ENCODE results near the gene ZSCAN4.

Gene ZSCAN4

GRCh38 chr19:57686727-57687126 lies 18.0 kb downstream of the ZSCAN4 start:
- DNase-seq, result no peak

GRCh38 chr19:57687363-57688010 lies 18.8 kb downstream of the ZSCAN4 start:
- no peak for DNase-seq

GRCh38 chr19:57688011-57688763 lies 19.5 kb downstream of the ZSCAN4 start:
- no peak for DNase-seq

- no peak for DNase-seq
These were observed 21.0 kb downstream of the ZSCAN4 start for GRCh38 chr19:57689750-57690149.

GRCh38 chr19:57701625-57702024 lies 32.9 kb downstream of the ZSCAN4 start:
- no peak for DNase-seq

- no peak for DNase-seq
These were observed 37.6 kb downstream of the ZSCAN4 start for GRCh38 chr19:57706346-57706745.

GRCh38 chr19:57708641-57709361 lies 40.1 kb downstream of the ZSCAN4 start, which contains the start of gene ZNF154:
Gene ZNF154 (minus strand): TSS chr19:57709204. CDS start chr19:57708971, 233 bp downstream.
- DNase-seq, result no peak

- DNase-seq, result no peak
These were observed 40.9 kb downstream of the ZSCAN4 start for GRCh38 chr19:57709616-57710015.

- DNase-seq, result no peak
These were observed 43.5 kb downstream of the ZSCAN4 start for GRCh38 chr19:57712222-57712621.

- no peak for DNase-seq
These were observed 50.7 kb downstream of the ZSCAN4 start for GRCh38 chr19:57719424-57719823.

GRCh38 chr19:57719901-57720519 lies 51.3 kb downstream of the ZSCAN4 start:
- peak; percentile 52 for DNase-seq

GRCh38 chr19:57720878-57721277 lies 52.1 kb downstream of the ZSCAN4 start:
- DNase-seq, result no peak

Measured in NCI-H82 (cell line).